IPS-18a (cell line): Measurements from ENCODE around the gene CUL2.
A peak's percentile ranks its signal among the peaks of the same experiment; 100 is the strongest.
"Not testable (repeated sequence)": the region's sequence is repeated elsewhere in the genome, so short reads cannot be mapped to it uniquely, and the experiment has no call there.

ENCODE experiments used
- H3K27ac ChIP-seq: one replicate; pipeline ENCODE4 v1.5.1; 2013; ENCODE audit warnings: low read length
- H3K27me3 ChIP-seq: one replicate; pipeline ENCODE4 v1.6.1; 2013; ENCODE audit warnings: mild to moderate bottlenecking, low read length; ENCODE audit not compliant: control insufficient read depth, insufficient read depth
- H3K36me3 ChIP-seq: one replicate; pipeline ENCODE4 v1.6.1; 2013; ENCODE audit warnings: low read depth, low read length; ENCODE audit not compliant: control insufficient read depth
- H3K4me1 ChIP-seq: one replicate; pipeline ENCODE4 v1.6.1; 2013; ENCODE audit warnings: low read depth, low read length; ENCODE audit not compliant: control insufficient read depth
- H3K4me3 ChIP-seq: one replicate; pipeline ENCODE4 v1.5.1; 2013; ENCODE audit warnings: low read length
- H3K9ac ChIP-seq: one replicate; pipeline ENCODE4 v1.6.1; 2013; ENCODE audit warnings: mild to moderate bottlenecking, low read length, moderate library complexity
- H3K9me3 ChIP-seq: one replicate; pipeline ENCODE4 v1.6.1; 2013; ENCODE audit warnings: low read depth, low read length; ENCODE audit not compliant: control insufficient read depth

Gene CUL2

GRCh38 chr10:34995925-34996324 lies 94.2 kb downstream of the CUL2 start:
- H3K27me3 ChIP-seq, result peaks cover 6% of the 10 kb centered on the region
- H3K27ac ChIP-seq, result no peak overlapping the region
- H3K4me3 ChIP-seq, result no peak overlapping the region
- H3K4me1 ChIP-seq, result peaks cover 18% of the 10 kb centered on the region
- H3K9me3 ChIP-seq, result no peaks in the 10 kb centered on the region
- no peaks in the 10 kb centered on the region for H3K36me3 ChIP-seq
- no peak overlapping the region for H3K9ac ChIP-seq

GRCh38 chr10:34994565-34995142 lies 95.5 kb downstream of the CUL2 start:
- peaks cover 6% of the 10 kb centered on the region for H3K27me3 ChIP-seq
- H3K36me3 ChIP-seq, result no peaks in the 10 kb centered on the region
- H3K4me3 ChIP-seq, result no peak overlapping the region
- H3K4me1 ChIP-seq, result peaks cover 18% of the 10 kb centered on the region
- no peaks in the 10 kb centered on the region for H3K9me3 ChIP-seq
- peak overlapping the region; percentile 34 for H3K27ac ChIP-seq
- no peak overlapping the region for H3K9ac ChIP-seq

- Histone ChIP-seq H3K4me1 (peaks cover 18% of the 10 kb centered on the region), H3K9me3 (no peaks in the 10 kb centered on the region), H3K27ac (no peak overlapping the region), H3K4me3 (no peak overlapping the region), H3K27me3 (peaks cover 6% of the 10 kb centered on the region), H3K36me3 (no peaks in the 10 kb centered on the region), H3K9ac (no peak overlapping the region)
Measured at GRCh38 chr10:34993782-34994181, 96.4 kb downstream of the CUL2 start.

- peaks cover 18% of the 10 kb centered on the region for H3K4me1 ChIP-seq
- not testable (repeated sequence) for H3K36me3 ChIP-seq, H3K9me3 ChIP-seq, H3K4me3 ChIP-seq, H3K9ac ChIP-seq, H3K27ac ChIP-seq, H3K27me3 ChIP-seq
Measured at GRCh38 chr10:34991117-34991516, 99.0 kb downstream of the CUL2 start.

- H3K4me1 ChIP-seq, result no peaks in the 10 kb centered on the region
Measured at GRCh38 chr10:34988397-34989067, 101.6 kb downstream of the CUL2 start.

GRCh38 chr10:34985823-34986222 lies 104.3 kb downstream of the CUL2 start:
- Histone ChIP-seq H3K9ac (no peak overlapping the region), H3K36me3 (no peaks in the 10 kb centered on the region)

More at GRCh38 chr10:34988397-34989067, 101.6 kb downstream of the CUL2 start:
- Histone ChIP-seq H3K9me3 (peaks cover 4% of the 10 kb centered on the region), H3K27ac (no peak overlapping the region), H3K27me3 (no peaks in the 10 kb centered on the region), H3K36me3 (no peaks in the 10 kb centered on the region), H3K4me3 (no peak overlapping the region), H3K9ac (no peak overlapping the region)

GRCh38 chr10:34985146-34985545 lies 105.0 kb downstream of the CUL2 start:
- Histone ChIP-seq H3K9me3 (peaks cover 4% of the 10 kb centered on the region), H3K27me3 (no peaks in the 10 kb centered on the region), H3K36me3 (no peaks in the 10 kb centered on the region), H3K4me3 (no peak overlapping the region), H3K4me1 (peaks cover 3% of the 10 kb centered on the region), H3K9ac (no peak overlapping the region), H3K27ac (no peak overlapping the region)

More at GRCh38 chr10:34985823-34986222, 104.3 kb downstream of the CUL2 start:
- Histone ChIP-seq H3K9me3 (peaks cover 4% of the 10 kb centered on the region), H3K27ac (no peak overlapping the region), H3K27me3 (no peaks in the 10 kb centered on the region), H3K4me3 (no peak overlapping the region), H3K4me1 (peaks cover 3% of the 10 kb centered on the region)

GRCh38 chr10:34981844-34982243 lies 108.3 kb downstream of the CUL2 start:
- Histone ChIP-seq H3K4me3 (no peak overlapping the region), H3K9me3 (peaks cover 4% of the 10 kb centered on the region), H3K27ac (no peak overlapping the region), H3K9ac (no peak overlapping the region), H3K36me3 (no peaks in the 10 kb centered on the region), H3K27me3 (no peaks in the 10 kb centered on the region), H3K4me1 (peaks cover 3% of the 10 kb centered on the region)

- no peak overlapping the region for H3K4me3 ChIP-seq
Measured at GRCh38 chr10:34979938-34980337, 110.2 kb downstream of the CUL2 start.

GRCh38 chr10:34978080-34978479 lies 112.1 kb downstream of the CUL2 start:
- Histone ChIP-seq H3K4me1 (peaks cover 3% of the 10 kb centered on the region), H3K4me3 (no peak overlapping the region), H3K9ac (no peak overlapping the region), H3K27ac (no peak overlapping the region), H3K9me3 (no peaks in the 10 kb centered on the region), H3K27me3 (no peaks in the 10 kb centered on the region), H3K36me3 (no peaks in the 10 kb centered on the region)

More at GRCh38 chr10:34979938-34980337, 110.2 kb downstream of the CUL2 start:
- peaks cover 3% of the 10 kb centered on the region for H3K4me1 ChIP-seq
- H3K36me3 ChIP-seq, result no peaks in the 10 kb centered on the region
- peaks cover 3% of the 10 kb centered on the region for H3K9me3 ChIP-seq
- no peak overlapping the region for H3K9ac ChIP-seq
- no peak overlapping the region for H3K27ac ChIP-seq
- no peaks in the 10 kb centered on the region for H3K27me3 ChIP-seq

GRCh38 chr10:34976380-34976910 lies 113.7 kb downstream of the CUL2 start:
- not testable (repeated sequence) for H3K27ac ChIP-seq, H3K9me3 ChIP-seq, H3K4me3 ChIP-seq, H3K27me3 ChIP-seq, H3K36me3 ChIP-seq, H3K9ac ChIP-seq, H3K4me1 ChIP-seq
